ENCODE measurements around the gene LMO4. TPM values are rescaled to one million over a fixed set of nuclear protein-coding genes. Genes with fewer than 3 reads are reported as not detected.

Gene LMO4
- total and polyA plus RNA-seq, 2 of the 13 experiments (the other 11 are each of a cell fraction or from before 2014, with no cell fraction given) = 19.3 to 49.9 TPM

DNA sequence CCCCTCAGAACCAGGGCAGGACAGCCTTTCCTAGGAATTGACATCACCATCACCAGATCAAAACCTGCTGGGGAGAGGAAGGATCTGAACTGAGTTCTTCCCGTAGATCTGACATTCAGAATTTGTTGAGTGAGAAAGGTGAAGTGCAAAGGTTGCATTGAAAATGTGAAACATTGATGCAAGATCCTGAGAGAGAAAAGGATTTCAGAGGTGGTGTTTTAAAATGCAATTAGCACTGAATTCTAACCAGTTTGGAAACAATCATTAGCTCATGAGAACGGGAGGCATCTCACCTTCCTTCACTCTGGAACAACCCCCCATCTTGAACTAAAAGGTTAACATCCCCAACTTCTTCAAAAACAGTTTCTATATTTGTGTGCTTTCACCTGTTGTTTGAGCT is 20.4 kb downstream of the LMO4 start (continued):
- TF ChIP-seq ZNF354B (CRISPR knock-in tag; IDR thresholded peaks at IDR 0.05) = no peak
- no peak for TF ChIP-seq NFE2 (CRISPR knock-in tag; IDR thresholded peaks at IDR 0.05)

DNA sequence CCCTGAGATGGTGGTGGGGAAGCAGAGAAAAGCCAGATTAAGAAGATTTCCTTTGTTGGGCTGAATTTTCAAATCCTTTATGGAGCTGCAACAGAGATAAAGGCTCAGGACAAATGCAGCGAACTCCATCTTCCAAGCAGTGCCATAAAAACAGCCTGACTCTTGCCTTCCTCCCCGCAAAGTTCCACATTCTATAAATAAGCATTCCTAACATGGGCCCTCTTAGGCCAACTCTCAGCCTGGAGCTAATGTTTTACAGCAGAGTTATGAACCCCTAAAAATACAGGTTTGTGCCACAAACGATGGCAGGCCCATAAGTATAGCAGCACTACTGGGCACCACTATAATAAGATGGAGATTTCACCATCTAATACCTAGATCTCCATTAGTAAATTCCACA is 27.2 kb downstream of the LMO4 start:
- H3K27me3 ChIP-seq (ENCODE audit: control insufficient read depth in 1 of 2, insufficient read depth in 2 of 2, low read length in 2 of 2) = no peaks in the 10 kb centered on the region
- H3K4me3 ChIP-seq (replicated peaks in 1 of 3; ENCODE audit: insufficient read depth in 1 of 3, low read depth in 2 of 3, low read length in 3 of 3) = no peak overlapping the region
- ChIA-PET CTCF (ENCODE audit: low intra/inter-chr PET ratio, low total read pairs) (no interaction called here), POLR2A (interaction anchor here (1.0 kb wide), 1 partner anchor 11 kb away, joined by 3 read pairs; no protein-coding TSS in a partner anchor)
- 95% methylated on average over 3 of the region's 3 CpGs for WGBS (ENCODE audit: low lambda C conversion rate)
- H3K9ac ChIP-seq (ENCODE audit: insufficient read depth, low read depth, low read length) = no peak overlapping the region
- ATAC-seq (no peak), DNase-seq (ENCODE audit: low spot score) (no peak), FAIRE-seq (no peak)
- H3K9me3 ChIP-seq (ENCODE audit: low read length) = no peaks in the 10 kb centered on the region
- no peak overlapping the region for H2AFZ ChIP-seq (ENCODE audit: low read length)
- H3K27ac ChIP-seq (ENCODE audit: extremely low read length, insufficient read depth, low read length) = no peak overlapping the region
- intact Hi-C loops (cut with micrococcal nuclease; ENCODE audit: unreplicated experiment) (no loop called here), in situ Hi-C loops (cut with HindIII; ENCODE audit: extremely low pct_ligation_motif_present, low pct_unique_long_range_greater_than_20kb) (no loop called here)
- no peak for TF ChIP-seq STAG1 (CRISPR knock-in tag; IDR thresholded peaks at IDR 0.05)
- TF ChIP-seq CCDC6 (CRISPR knock-in tag; IDR thresholded peaks at IDR 0.05) = no peak
- TF ChIP-seq, protein P1, sequence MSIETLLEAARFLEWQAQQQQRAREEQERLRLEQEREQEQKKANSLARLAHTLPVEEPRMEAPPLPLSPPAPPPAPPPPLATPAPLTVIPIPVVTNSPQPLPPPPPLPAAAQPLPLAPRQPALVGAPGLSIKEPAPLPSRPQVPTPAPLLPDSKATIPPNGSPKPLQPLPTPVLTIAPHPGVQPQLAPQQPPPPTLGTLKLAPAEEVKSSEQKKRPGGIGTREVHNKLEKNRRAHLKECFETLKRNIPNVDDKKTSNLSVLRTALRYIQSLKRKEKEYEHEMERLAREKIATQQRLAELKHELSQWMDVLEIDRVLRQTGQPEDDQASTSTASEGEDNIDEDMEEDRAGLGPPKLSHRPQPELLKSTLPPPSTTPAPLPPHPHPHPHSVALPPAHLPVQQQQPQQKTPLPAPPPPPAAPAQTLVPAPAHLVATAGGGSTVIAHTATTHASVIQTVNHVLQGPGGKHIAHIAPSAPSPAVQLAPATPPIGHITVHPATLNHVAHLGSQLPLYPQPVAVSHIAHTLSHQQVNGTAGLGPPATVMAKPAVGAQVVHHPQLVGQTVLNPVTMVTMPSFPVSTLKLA (IDR thresholded peaks at IDR 0.05) = no peak
- TF ChIP-seq HNF4G (IDR thresholded peaks at IDR 0.05; ENCODE audit: borderline replicate concordance, low read depth, low read length) = no peak
- no peak for TF ChIP-seq HNF4G (CRISPR knock-in tag; IDR thresholded peaks at IDR 0.05; ENCODE audit: borderline replicate concordance, low read depth)
- TF ChIP-seq ZNF773 (CRISPR knock-in tag; IDR thresholded peaks at IDR 0.05; ENCODE audit: borderline replicate concordance) = no peak
- no peak for TF ChIP-seq ZNF30 (CRISPR knock-in tag; IDR thresholded peaks at IDR 0.05)
- TF ChIP-seq, protein P2, sequence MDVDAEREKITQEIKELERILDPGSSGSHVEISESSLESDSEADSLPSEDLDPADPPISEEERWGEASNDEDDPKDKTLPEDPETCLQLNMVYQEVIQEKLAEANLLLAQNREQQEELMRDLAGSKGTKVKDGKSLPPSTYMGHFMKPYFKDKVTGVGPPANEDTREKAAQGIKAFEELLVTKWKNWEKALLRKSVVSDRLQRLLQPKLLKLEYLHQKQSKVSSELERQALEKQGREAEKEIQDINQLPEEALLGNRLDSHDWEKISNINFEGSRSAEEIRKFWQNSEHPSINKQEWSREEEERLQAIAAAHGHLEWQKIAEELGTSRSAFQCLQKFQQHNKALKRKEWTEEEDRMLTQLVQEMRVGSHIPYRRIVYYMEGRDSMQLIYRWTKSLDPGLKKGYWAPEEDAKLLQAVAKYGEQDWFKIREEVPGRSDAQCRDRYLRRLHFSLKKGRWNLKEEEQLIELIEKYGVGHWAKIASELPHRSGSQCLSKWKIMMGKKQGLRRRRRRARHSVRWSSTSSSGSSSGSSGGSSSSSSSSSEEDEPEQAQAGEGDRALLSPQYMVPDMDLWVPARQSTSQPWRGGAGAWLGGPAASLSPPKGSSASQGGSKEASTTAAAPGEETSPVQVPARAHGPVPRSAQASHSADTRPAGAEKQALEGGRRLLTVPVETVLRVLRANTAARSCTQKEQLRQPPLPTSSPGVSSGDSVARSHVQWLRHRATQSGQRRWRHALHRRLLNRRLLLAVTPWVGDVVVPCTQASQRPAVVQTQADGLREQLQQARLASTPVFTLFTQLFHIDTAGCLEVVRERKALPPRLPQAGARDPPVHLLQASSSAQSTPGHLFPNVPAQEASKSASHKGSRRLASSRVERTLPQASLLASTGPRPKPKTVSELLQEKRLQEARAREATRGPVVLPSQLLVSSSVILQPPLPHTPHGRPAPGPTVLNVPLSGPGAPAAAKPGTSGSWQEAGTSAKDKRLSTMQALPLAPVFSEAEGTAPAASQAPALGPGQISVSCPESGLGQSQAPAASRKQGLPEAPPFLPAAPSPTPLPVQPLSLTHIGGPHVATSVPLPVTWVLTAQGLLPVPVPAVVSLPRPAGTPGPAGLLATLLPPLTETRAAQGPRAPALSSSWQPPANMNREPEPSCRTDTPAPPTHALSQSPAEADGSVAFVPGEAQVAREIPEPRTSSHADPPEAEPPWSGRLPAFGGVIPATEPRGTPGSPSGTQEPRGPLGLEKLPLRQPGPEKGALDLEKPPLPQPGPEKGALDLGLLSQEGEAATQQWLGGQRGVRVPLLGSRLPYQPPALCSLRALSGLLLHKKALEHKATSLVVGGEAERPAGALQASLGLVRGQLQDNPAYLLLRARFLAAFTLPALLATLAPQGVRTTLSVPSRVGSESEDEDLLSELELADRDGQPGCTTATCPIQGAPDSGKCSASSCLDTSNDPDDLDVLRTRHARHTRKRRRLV (CRISPR knock-in tag; IDR thresholded peaks at IDR 0.05) = no peak
- no peak for TF ChIP-seq SPEN (CRISPR knock-in tag; IDR thresholded peaks at IDR 0.05; ENCODE audit: low read depth)
- TF ChIP-seq ZNF17 (CRISPR knock-in tag; IDR thresholded peaks at IDR 0.05) = no peak
- no peaks in the 10 kb centered on the region for H3K4me1 ChIP-seq (ENCODE audit: insufficient read depth, low read length)
- H4K20me1 ChIP-seq (ENCODE audit: insufficient read depth, low read length) = no peaks in the 10 kb centered on the region
- no peaks in the 10 kb centered on the region for H3K36me3 ChIP-seq (replicated peaks in 1 of 2; ENCODE audit: control insufficient read depth in 1 of 2, insufficient read depth in 2 of 2, low read length in 2 of 2)
- no peaks in the 10 kb centered on the region for H3K79me2 ChIP-seq (ENCODE audit: insufficient read depth, low read length)
- no peak overlapping the region for H3K4me2 ChIP-seq (ENCODE audit: low read depth, low read length)
- BruUV-seq (replicated peaks) = no TSS peak
